ENCODE data around the gene PSMA7.
"Not testable (repeated sequence)": the region's sequence is repeated elsewhere in the genome, so short reads cannot be mapped to it uniquely, and the experiment has no call there.

PSMA7 gene

GRCh38 chr20:62118113-62119043 is 24.8 kb downstream of the PSMA7 start:
- DNase-seq, result no peak

GRCh38 chr20:62117658-62118057 is 25.5 kb downstream of the PSMA7 start:
- DNase-seq, result no peak

DNA sequence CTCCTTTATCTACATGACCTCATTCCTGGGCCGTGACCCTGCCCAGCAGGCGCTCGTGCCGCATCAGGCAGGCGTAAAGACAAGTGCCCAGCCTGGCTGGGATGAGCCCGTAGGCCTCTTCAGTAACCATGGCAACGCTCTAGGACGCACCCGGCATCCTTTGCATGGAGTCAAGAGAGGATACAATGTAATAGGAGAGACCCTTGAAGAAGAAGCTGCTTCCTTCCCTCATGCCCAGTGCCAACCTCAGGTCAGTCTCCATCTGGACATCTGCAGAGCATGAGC is 25.9 kb downstream of the PSMA7 start:
- DNase-seq, result no peak

GRCh38 chr20:62116558-62117361 is 26.4 kb downstream of the PSMA7 start:
- DNase-seq, result no peak

GRCh38 chr20:62115800-62116407 is 27.3 kb downstream of the PSMA7 start:
- not testable (repeated sequence) for DNase-seq

GRCh38 chr20:62114894-62115293 is 28.3 kb downstream of the PSMA7 start:
- no peak for DNase-seq

- DNase-seq, result no peak
Measured at GRCh38 chr20:62112368-62112767, 30.8 kb downstream of the PSMA7 start.

- no peak for DNase-seq
Measured at GRCh38 chr20:62111148-62111547, 32.0 kb downstream of the PSMA7 start.

- no peak for DNase-seq
Measured at GRCh38 chr20:62105592-62105991, 37.6 kb downstream of the PSMA7 start.

DNA sequence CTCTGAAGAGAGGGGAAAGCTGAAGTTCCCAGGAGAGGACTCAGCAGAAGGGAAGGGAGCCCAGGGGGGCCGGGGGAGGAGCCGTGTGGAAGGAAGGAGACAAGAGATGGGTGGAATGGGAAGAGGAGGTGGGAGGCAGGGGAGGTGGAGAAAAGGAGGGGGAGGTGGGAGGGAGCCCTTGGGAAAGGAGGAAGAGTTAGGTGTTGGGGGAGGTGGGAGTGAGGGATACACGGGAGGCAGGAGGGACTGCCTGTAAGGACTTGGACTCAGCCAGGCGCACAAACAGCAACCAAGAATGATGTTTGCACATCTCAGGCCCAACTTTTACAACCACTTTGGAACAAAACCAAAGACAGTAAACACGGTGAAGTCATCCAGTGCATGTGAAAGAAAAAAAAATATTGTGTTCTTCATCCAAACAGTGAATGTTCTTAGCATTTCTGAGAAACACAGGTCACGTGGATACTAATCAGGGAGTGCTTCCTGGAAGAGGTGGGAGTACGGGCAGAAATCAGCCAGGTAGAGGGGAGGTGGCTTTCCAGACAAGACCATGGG is 38.3 kb downstream of the PSMA7 start:
- DNase-seq, result no peak

DNA sequence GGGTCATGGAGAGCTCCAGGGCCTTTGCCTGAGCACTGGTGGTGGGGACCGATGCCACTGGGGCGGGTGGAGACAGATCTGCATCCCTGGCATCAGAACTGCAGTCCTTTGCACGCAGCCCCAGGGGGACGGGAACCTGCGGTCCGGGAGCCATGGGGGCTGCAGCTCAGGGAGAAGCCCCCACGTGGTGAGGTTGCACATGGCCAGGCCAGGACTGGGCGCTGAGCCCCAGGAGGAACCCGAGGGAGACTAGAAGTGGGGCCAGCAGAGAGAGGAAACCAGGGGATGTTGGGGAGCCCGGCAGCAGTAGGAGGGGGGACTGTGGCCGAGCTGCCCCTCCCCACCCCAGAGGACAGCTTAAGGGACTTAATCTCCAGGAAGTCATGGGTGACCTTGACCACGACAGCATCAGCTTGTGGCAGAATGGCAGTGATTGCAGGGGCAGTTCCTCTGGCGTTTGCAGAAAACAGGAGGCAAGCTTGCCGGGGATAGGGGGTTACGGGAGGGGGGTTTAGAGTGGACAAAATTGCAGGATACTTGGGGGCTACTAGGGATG is 38.9 kb downstream of the PSMA7 start:
- DNase-seq, result no peak

- no peak for DNase-seq
Measured at GRCh38 chr20:62103508-62104233, 39.5 kb downstream of the PSMA7 start.

- DNase-seq, result no peak
Measured at GRCh38 chr20:62101078-62101477, 42.1 kb downstream of the PSMA7 start.

DNA sequence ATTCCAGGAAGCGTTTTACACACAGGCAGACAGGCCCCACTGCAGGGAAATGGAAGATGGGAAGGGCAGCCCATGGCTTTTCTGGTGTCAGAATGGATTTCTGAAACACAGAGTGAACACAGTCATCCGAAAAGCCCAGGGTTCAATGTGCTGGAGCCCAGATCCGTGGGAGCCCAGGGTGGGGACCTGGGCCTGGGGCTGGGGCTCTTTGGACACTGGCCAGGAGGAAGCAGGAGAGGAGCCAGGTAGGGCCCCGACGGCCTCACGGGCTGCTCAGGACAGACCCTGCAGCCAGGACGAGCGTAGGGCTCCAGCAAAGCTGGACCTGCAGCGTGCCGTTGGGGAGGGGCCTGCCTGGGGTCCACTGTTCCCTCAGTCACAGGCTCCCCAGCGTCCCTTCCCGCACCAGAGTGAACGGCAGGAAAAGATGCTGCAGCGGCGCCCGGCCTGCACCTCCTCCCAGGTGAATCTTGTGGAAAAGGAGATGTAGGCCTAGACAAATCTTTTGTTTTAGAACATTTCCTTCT is 45.2 kb downstream of the PSMA7 start:
- no peak for DNase-seq

GRCh38 chr20:62096421-62097380 is 46.5 kb downstream of the PSMA7 start:
- no peak for DNase-seq

GRCh38 chr20:62089393-62089792 is 53.8 kb downstream of the PSMA7 start:
- no peak for DNase-seq

- no peak for DNase-seq
Measured at GRCh38 chr20:62088258-62089127, 54.7 kb downstream of the PSMA7 start.

GRCh38 chr20:62087632-62088031 is 55.6 kb downstream of the PSMA7 start:
- DNase-seq, result no peak

GRCh38 chr20:62087227-62087626 is 56.0 kb downstream of the PSMA7 start:
- no peak for DNase-seq
